A549 (cell line): Measurements from ENCODE around the gene RSRC1. TPM values are rescaled to one million over a fixed set of nuclear protein-coding genes. Genes with fewer than 3 reads are reported as not detected.

ENCODE experiments used
- ATAC-seq, 2 experiments: fragments of 200-7000 bp in 1 of 2; fragments of >200 bp in 1 of 2; cut with Nextera tagmentation in 1 of 2; cut with Tn5 transposase in 1 of 2; 3 replicates each; pipeline versions ENCODE4 v1.8.0 to v1.9.1; 2018 to 2020; ENCODE audit warnings: mild to moderate bottlenecking in 1 of 2, moderate library complexity in 1 of 2
- CTCF ChIA-PET: fragments of 300-600 bp; sonication (Branson Sonifier 250); formaldehyde crosslinking; extraction: SDS; loops from one replicate; lab custom pipeline; 2021; ENCODE audit warnings: antibody characterized with exemption, inconsistent platforms; lab: Yijun Ruan, JAX
- POLR2A ChIA-PET: fragments of 350-600 bp; formaldehyde crosslinking; extraction: SDS; loops from one replicate; lab custom pipeline; 2021; ENCODE audit warnings: antibody characterized with exemption, inconsistent platforms; lab: Yijun Ruan, JAX
- DNase-seq, 2 experiments: peaks; one replicate each; pipeline versions ENCODE4 v3.0.0 to v3.0.0-alpha.2; 2011 to 2016; ENCODE audit warnings: low read depth in 1 of 2, low spot score in 1 of 2
- FAIRE-seq: peaks from 2 replicates; lab custom pipeline; 2011; peaks lifted over from hg19 to GRCh38; lab: Jason Lieb, UNC
- H3K27ac ChIP-seq, 2 experiments: fragments of >200 bp; sonication (Bioruptor Twin); formaldehyde crosslinking; 3 replicates each; pipeline ENCODE4 v1.5.1; 2016 to 2017
- H3K4me1 ChIP-seq: fragments of >200 bp; sonication (Bioruptor Twin); formaldehyde crosslinking; 3 replicates; pipeline ENCODE4 v1.6.1; 2016
- H3K4me2 ChIP-seq: fragments of >200 bp; sonication (Bioruptor Twin); formaldehyde crosslinking; 3 replicates; pipeline ENCODE4 v1.6.1; 2016
- H3K4me3 ChIP-seq: fragments of >200 bp; sonication (Bioruptor Twin); formaldehyde crosslinking; 3 replicates; pipeline ENCODE4 v1.5.1; 2016
- H3K9me3 ChIP-seq: fragments of >200 bp; sonication (Bioruptor Twin); formaldehyde crosslinking; 3 replicates; pipeline ENCODE4 v1.6.1; 2016
- CBX2 ChIP-seq: fragments of 200-600 bp; sonication (generic); IDR thresholded peaks from 2 replicates; pipeline ENCODE4 v1.6.1; 2016; ENCODE audit warnings: low read depth, mild to moderate bottlenecking, borderline replicate concordance
- CHD2 ChIP-seq: fragments of 150-350 bp; IDR thresholded peaks from 2 replicates; pipeline ENCODE4 v1.6.1; 2014; ENCODE audit warnings: low read length; ENCODE audit not compliant: partially characterized antibody
- CHD4 ChIP-seq: fragments of 200-600 bp; sonication (generic); IDR thresholded peaks from 2 replicates; pipeline ENCODE4 v1.6.1; 2016; ENCODE audit warnings: antibody characterized with exemption, mild to moderate bottlenecking, borderline replicate concordance
- GATA3 ChIP-seq: IDR thresholded peaks from 2 replicates; pipeline ENCODE4 v1.6.1; 2012; ENCODE audit warnings: borderline replicate concordance
- HOXA7 ChIP-seq: fragments of 250-450 bp; sonication (Bioruptor Pico); IDR thresholded peaks from 2 replicates; pipeline ENCODE4 v1.5.0; 2020; ENCODE audit warnings: mild to moderate bottlenecking, moderate library complexity
- HOXB13 ChIP-seq: fragments of 250-450 bp; sonication (Bioruptor Pico); IDR thresholded peaks from 2 replicates; pipeline ENCODE4 v1.5.0; 2020; ENCODE audit warnings: low read depth, mild to moderate bottlenecking, moderate library complexity
- MAFK ChIP-seq: fragments of 450-650 bp; IDR thresholded peaks from 2 replicates; pipeline ENCODE4 v1.6.1; 2014; ENCODE audit not compliant: partially characterized antibody
- MAZ ChIP-seq: fragments of 150-350 bp; IDR thresholded peaks from 2 replicates; pipeline ENCODE4 v1.6.1; 2014; ENCODE audit warnings: antibody characterized with exemption, low read depth, low read length, borderline replicate concordance
- MYC ChIP-seq: IDR thresholded peaks from 2 replicates; pipeline ENCODE4 v1.6.1; 2012; ENCODE audit warnings: mild to moderate bottlenecking, inconsistent platforms, low read length, improper control_type of control experiment, borderline replicate concordance
- POLR2A ChIP-seq: IDR thresholded peaks from 2 replicates; pipeline ENCODE4 v1.6.1; 2012; ENCODE audit warnings: mild to moderate bottlenecking, low read length
- RFX5 ChIP-seq: fragments of 450-650 bp; IDR thresholded peaks from 2 replicates; pipeline ENCODE4 v1.7.1; 2014; ENCODE audit warnings: antibody characterized with exemption, mild to moderate bottlenecking, moderate library complexity
- RNF2 ChIP-seq: fragments of 200-600 bp; sonication (generic); IDR thresholded peaks from 2 replicates; pipeline ENCODE4 v1.6.1; 2016; ENCODE audit warnings: low read depth, mild to moderate bottlenecking, antibody characterized with exemption, moderate library complexity, borderline replicate concordance
- TFCP2L1 ChIP-seq: fragments of 250-450 bp; sonication (Bioruptor Pico); IDR thresholded peaks from 2 replicates; pipeline ENCODE4 v1.5.0; 2021; ENCODE audit warnings: mild to moderate bottlenecking
- TP53 ChIP-seq: fragments of 250-450 bp; sonication (Bioruptor Pico); IDR thresholded peaks from 2 replicates; pipeline ENCODE4 v1.5.0; 2021; ENCODE audit warnings: mild to moderate bottlenecking, moderate library complexity
- ZFP36 ChIP-seq: fragments of 450-650 bp; IDR thresholded peaks from 2 replicates; pipeline ENCODE4 v1.6.1; 2014; ENCODE audit warnings: borderline replicate concordance; ENCODE audit not compliant: partially characterized antibody
- ZNF302 ChIP-seq: fragments of 250-450 bp; sonication (Bioruptor Pico); IDR thresholded peaks from 2 replicates; pipeline ENCODE4 v1.9.0; 2021; ENCODE audit warnings: inconsistent platforms, mild to moderate bottlenecking, moderate library complexity
- WGBS: methylation state at CpG from one replicate; pipeline ENCODE4 v1.1.6; 2017; ENCODE audit errors: missing lambda C conversion rate; 5-methylcytosine and 5-hydroxymethylcytosine counted together
- polyA plus RNA-seq, 4 experiments: library from polyadenylated mRNA; depleted of rRNA in 3 of 4; stranded (reverse); fragments of >200 nt; fragmentation: RNase III in 1 of 4; extraction: RNeasy Plus Mini Kit Qiagen cat#74134 plus additional on column Dnase treatment in 1 of 4; gene quantifications; 2 replicates in 3 of 4; 3 replicates in 1 of 4; pipeline ENCODE4 v1.2.3, GENCODE V29; 2011 to 2017
- TF ChIP-seq, protein P1 (sequence below): IDR thresholded peaks from 2 replicates; pipeline ENCODE4 v1.6.1; 2012
- TF ChIP-seq, protein P2 (sequence below): fragments of >200 bp; sonication (Bioruptor Twin); formaldehyde crosslinking; IDR thresholded peaks from 3 replicates; pipeline ENCODE4 v1.5.1; 2016
- TF ChIP-seq, protein P3 (sequence below): IDR thresholded peaks from 2 replicates; pipeline ENCODE4 v1.6.1; 2012; ENCODE audit warnings: low read depth, borderline replicate concordance
- TF ChIP-seq, protein P4 (sequence below): fragments of 250-450 bp; sonication (Bioruptor Pico); IDR thresholded peaks from 2 replicates; pipeline ENCODE4 v1.5.0; 2020; ENCODE audit warnings: low read depth, mild to moderate bottlenecking, moderate library complexity

The RSRC1 gene
- polyA plus RNA-seq, 2 of the 4 experiments (the other 2 are of a cell fraction), result 17.5 to 52.2 TPM

DNA sequence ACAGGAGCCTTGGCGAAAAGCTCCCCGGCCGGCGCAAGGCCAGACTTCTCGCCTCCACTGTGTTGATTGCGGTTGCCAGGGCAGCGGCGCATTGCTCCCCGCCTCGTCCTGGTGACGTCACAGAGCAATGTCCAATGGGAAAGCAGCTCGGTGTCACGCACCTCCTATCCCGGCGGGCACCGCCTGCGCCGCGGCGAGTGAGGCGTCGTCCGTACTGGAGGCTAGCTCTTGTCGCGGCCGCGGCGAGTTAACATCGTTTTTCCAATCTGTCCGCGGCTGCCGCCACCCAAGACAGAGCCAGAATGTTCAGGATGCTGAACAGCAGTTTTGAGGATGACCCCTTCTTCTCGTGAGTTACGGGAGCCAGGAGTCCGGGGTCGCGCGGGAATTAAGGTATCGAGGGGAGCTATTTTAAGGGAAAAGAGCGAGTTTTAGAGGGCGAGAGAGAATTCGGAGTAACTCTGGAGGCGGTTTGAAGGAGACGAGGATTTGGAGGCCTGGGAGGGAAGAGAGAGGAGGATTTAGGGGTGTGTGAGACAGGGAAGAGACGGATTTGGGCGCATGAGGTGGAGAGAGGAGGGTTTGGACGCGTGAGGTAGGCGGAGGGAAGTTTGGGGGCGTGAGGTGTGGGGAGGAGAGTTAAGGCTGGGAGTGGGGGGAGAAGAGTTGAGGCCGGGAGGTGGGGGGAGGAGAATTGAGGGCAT lies 461.3 kb downstream of the RSRC1 start, which contains the start of gene MLF1 (continued):
- TF ChIP-seq CHD2 (no peak), HOXB13 (peak; percentile 84; the same call in 1 of the 2 replicates), HOXA7 (CRISPR knock-in tag) (0 out of 2 replicates have a peak, but pooled peaks have one; percentile 23), RFX5 (peak; percentile 81)
- TF ChIP-seq, protein P1, sequence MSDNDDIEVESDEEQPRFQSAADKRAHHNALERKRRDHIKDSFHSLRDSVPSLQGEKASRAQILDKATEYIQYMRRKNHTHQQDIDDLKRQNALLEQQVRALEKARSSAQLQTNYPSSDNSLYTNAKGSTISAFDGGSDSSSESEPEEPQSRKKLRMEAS, result peak; percentile 99
- TF ChIP-seq, all 56 proteins: peak for 12

DNA sequence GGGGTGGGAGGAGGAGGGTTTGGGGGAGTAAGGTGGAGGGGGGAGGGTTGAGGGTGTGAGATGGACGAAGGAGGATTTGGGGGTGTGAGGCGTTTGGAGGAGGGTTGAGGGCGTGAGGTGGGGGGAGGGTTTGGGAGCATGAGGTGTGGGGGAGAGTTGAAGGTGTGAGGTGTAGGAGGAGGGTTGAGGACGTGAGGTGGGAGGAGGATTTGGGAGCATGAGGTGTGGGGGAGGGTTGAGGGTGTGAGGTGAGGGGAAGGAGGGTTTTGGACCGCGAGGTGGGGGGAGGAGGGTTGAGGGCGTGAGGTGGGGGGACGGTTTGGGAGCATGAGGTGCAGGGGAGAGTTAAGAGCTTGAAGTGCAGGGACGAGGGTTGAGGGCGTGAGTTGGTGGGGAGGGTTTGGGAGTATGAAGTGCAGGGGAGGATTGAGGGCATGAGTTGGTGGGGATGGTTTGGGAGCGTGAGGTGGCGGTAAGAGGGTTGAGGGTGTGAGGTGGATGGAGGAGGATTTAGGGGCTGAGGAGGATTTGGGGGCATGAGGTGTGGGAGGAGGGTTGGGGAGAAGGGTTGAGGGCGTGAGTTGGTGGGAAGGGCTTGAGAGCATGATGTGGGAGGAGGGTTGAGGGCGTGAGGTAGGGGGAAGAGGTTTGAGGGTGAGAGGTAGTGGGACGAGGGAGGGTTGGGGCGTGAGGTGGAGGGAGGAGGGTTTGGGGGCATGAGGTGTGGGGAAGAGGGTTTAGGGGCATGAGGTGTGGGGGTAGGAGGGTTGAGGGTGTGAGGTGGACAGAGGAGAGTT lies 462.3 kb downstream of the RSRC1 start:
- H3K9me3 ChIP-seq, result no peaks in the 10 kb centered on the region
- CTCF ChIA-PET, result no interaction called here
- 93% methylated on average over 9 of the region's 16 CpGs for WGBS

DNA sequence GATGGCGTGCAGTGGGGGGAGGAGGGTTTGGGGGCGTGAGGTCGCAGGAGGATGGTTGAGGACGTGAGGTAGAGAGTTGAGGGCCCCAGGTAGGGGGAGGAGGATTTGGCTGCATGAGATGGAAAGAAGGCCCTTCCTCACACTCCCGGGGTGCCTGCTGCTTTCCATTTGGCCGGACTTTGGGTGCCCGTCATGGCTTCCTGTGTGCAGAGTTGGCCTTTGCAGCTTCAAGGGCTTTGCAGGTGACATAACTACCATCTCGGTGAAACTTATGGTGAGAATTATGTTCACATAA lies 462.8 kb downstream of the RSRC1 start:
- POLR2A ChIA-PET, result no interaction called here
- Histone ChIP-seq H3K9me3 (no peaks in the 10 kb centered on the region), H3K4me2 (no peak overlapping the region), H3K4me3 (no peak overlapping the region), H3K4me1 (0 out of 3 replicates have a peak, but pooled peaks cover 3% of the 10 kb centered on the region), H3K27ac (no peak overlapping the region)
- no peak for FAIRE-seq
- CTCF ChIA-PET, result interaction anchor here (1.7 kb wide), 1 partner anchor 13 kb away, joined by 3 read pairs; no protein-coding TSS in a partner anchor
- DNase-seq, result no peak
- no peak for ATAC-seq
- TF ChIP-seq MYC, result no peak
- TF ChIP-seq CHD4, result no peak
- TF ChIP-seq CBX2, result no peak
- no peak for TF ChIP-seq RFX5
- WGBS, result 92% methylated on average over 8 of the region's 8 CpGs

More for the DNA sequence above, 462.3 kb downstream of the RSRC1 start:
- no peak for DNase-seq
- no peak for FAIRE-seq
- H3K27ac ChIP-seq, result peak overlapping the region in 1 of 2 experiments; percentile 81; a peak in 1 of 6 replicates
- POLR2A ChIA-PET, result no interaction called here
- ATAC-seq, result no peak
- H3K4me3 ChIP-seq, result no peak overlapping the region; the same call in 2 of the 3 replicates
- no peak for TF ChIP-seq RNF2
- no peak for TF ChIP-seq GATA3
- no peak for TF ChIP-seq ZFP36
- TF ChIP-seq TFCP2L1 (CRISPR knock-in tag), result no peak
- TF ChIP-seq, protein P2, sequence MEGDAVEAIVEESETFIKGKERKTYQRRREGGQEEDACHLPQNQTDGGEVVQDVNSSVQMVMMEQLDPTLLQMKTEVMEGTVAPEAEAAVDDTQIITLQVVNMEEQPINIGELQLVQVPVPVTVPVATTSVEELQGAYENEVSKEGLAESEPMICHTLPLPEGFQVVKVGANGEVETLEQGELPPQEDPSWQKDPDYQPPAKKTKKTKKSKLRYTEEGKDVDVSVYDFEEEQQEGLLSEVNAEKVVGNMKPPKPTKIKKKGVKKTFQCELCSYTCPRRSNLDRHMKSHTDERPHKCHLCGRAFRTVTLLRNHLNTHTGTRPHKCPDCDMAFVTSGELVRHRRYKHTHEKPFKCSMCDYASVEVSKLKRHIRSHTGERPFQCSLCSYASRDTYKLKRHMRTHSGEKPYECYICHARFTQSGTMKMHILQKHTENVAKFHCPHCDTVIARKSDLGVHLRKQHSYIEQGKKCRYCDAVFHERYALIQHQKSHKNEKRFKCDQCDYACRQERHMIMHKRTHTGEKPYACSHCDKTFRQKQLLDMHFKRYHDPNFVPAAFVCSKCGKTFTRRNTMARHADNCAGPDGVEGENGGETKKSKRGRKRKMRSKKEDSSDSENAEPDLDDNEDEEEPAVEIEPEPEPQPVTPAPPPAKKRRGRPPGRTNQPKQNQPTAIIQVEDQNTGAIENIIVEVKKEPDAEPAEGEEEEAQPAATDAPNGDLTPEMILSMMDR, result no peak
- TF ChIP-seq MAZ, result no peak
- TF ChIP-seq, protein P3, sequence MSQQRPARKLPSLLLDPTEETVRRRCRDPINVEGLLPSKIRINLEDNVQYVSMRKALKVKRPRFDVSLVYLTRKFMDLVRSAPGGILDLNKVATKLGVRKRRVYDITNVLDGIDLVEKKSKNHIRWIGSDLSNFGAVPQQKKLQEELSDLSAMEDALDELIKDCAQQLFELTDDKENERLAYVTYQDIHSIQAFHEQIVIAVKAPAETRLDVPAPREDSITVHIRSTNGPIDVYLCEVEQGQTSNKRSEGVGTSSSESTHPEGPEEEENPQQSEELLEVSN, result no peak
- TF ChIP-seq CBX2, result no peak
- TF ChIP-seq ZNF302 (CRISPR knock-in tag), result no peak
- TF ChIP-seq, protein P4, sequence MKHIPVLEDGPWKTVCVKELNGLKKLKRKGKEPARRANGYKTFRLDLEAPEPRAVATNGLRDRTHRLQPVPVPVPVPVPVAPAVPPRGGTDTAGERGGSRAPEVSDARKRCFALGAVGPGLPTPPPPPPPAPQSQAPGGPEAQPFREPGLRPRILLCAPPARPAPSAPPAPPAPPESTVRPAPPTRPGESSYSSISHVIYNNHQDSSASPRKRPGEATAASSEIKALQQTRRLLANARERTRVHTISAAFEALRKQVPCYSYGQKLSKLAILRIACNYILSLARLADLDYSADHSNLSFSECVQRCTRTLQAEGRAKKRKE (CRISPR knock-in tag), result no peak
- TF ChIP-seq MAFK, result no peak
- TF ChIP-seq TP53 (CRISPR knock-in tag), result no peak
- no peak for TF ChIP-seq HOXA7 (CRISPR knock-in tag)
- no peak for TF ChIP-seq POLR2A
- TF ChIP-seq CHD2, result no peak
- TF ChIP-seq, all 56 proteins: peak for 0
- 0 out of 3 replicates have a peak, but pooled peaks cover 3% of the 10 kb centered on the region for H3K4me1 ChIP-seq
- H3K4me2 ChIP-seq, result peak overlapping the region; percentile 100
